Breast epithelium (tissue), 3 donors: ENCODE measurements around the gene PKDCC.
"Not testable (repeated sequence)": the region's sequence is repeated elsewhere in the genome, so short reads cannot be mapped to it uniquely, and the experiment has no call there.

ENCODE experiments used
- POLR2A ChIP-seq: fragments of 450-650 bp; IDR thresholded peaks from one replicate; pipeline ENCODE4 v1.6.1; 2016; ENCODE audit warnings: antibody characterized with exemption, mild to moderate bottlenecking, moderate library complexity
- POLR2AphosphoS5 ChIP-seq, 3 donors: sonication (generic); formaldehyde crosslinking; IDR thresholded peaks; one replicate each; pipeline ENCODE4 v1.6.1; 2017; ENCODE audit warnings: antibody characterized with exemption in 3 of 3
- TF ChIP-seq, protein P1 (sequence below), 3 donors: fragments of 450-650 bp; IDR thresholded peaks; one replicate each; pipeline ENCODE4 v1.5.1; 2016 to 2017; ENCODE audit warnings: antibody characterized with exemption in 3 of 3, mild to moderate bottlenecking in 3 of 3, moderate library complexity in 3 of 3

GRCh38 chr2:42081151-42081550, 33.3 kb downstream of the PKDCC start:
- not testable (repeated sequence) for TF ChIP-seq POLR2A; POLR2AphosphoS5 (IDR thresholded peaks at IDR 0.05)
- TF ChIP-seq, protein P1, sequence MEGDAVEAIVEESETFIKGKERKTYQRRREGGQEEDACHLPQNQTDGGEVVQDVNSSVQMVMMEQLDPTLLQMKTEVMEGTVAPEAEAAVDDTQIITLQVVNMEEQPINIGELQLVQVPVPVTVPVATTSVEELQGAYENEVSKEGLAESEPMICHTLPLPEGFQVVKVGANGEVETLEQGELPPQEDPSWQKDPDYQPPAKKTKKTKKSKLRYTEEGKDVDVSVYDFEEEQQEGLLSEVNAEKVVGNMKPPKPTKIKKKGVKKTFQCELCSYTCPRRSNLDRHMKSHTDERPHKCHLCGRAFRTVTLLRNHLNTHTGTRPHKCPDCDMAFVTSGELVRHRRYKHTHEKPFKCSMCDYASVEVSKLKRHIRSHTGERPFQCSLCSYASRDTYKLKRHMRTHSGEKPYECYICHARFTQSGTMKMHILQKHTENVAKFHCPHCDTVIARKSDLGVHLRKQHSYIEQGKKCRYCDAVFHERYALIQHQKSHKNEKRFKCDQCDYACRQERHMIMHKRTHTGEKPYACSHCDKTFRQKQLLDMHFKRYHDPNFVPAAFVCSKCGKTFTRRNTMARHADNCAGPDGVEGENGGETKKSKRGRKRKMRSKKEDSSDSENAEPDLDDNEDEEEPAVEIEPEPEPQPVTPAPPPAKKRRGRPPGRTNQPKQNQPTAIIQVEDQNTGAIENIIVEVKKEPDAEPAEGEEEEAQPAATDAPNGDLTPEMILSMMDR (IDR thresholded peaks at IDR 0.05), result not testable (repeated sequence)
